Right lobe of liver (tissue), 4 donors: Measurements from ENCODE around the gene VWA7.
"Not testable (repeated sequence)": the region's sequence is repeated elsewhere in the genome, so short reads cannot be mapped to it uniquely, and the experiment has no call there.

Experiments
- CTCF ChIP-seq, 4 donors: fragments of 200-600 bp in 3 of 4; fragments of 450-650 bp in 1 of 4; IDR thresholded peaks; one replicate each; pipeline versions ENCODE4 v1.5.1 to v1.8.0; 2016 to 2022; ENCODE audit warnings: antibody characterized with exemption in 4 of 4, mild to moderate bottlenecking in 2 of 4
- POLR2A ChIP-seq: fragments of 450-650 bp; IDR thresholded peaks from one replicate; pipeline ENCODE4 v1.6.1; 2017; ENCODE audit warnings: antibody characterized with exemption, mild to moderate bottlenecking
- donor health status: DM: no; HTN: no; CAD: no.
- donor health status: DM: no; HTN: no; CAD: no.
- donor health status: DM: no; HTN: yes; CAD: no.

GRCh38 chr6:31817133-31817928 lies 40.2 kb upstream of the VWA7 start:
- peak in 2 of 4 donors; percentile 5 to 8 for TF ChIP-seq CTCF (IDR thresholded peaks at IDR 0.05)
- not testable (repeated sequence) for TF ChIP-seq POLR2A
